Measurements from ENCODE around the gene NUP205.

- TF ChIP-seq CTCF (conservative IDR thresholded peaks at IDR 0.05 in 1 of 2, IDR thresholded peaks at IDR 0.05 in 1 of 2; ENCODE audit: extremely low read depth in 1 of 2, insufficient read depth in 1 of 2, low read depth in 1 of 2, low read length in 2 of 2) (no peak), EZH2 (IDR thresholded peaks at IDR 0.05; ENCODE audit: borderline replicate concordance, low read length) (no peak)
These were observed 20.9 kb downstream of the NUP205 start for GRCh38 chr7:135578569-135578968.

Measured in mammary epithelial cell (primary cell).